ENCODE data around the gene RNASEH2B.

GRCh38 chr13:50990818-50991506 lies 81.4 kb downstream of the RNASEH2B start:
- TF ChIP-seq CREB1 (CRISPR knock-in tag; IDR thresholded peaks at IDR 0.05; ENCODE audit: low read depth) = no peak
- TF ChIP-seq CTCF (conservative IDR thresholded peaks at IDR 0.05; ENCODE audit: low read depth in 2 of 2) = no peak

Measured in GM23338 (cell line).